Measurements from ENCODE around the gene ARHGAP25. TPM values are rescaled to one million over a fixed set of nuclear protein-coding genes. Genes with fewer than 3 reads are reported as not detected.

The ARHGAP25 gene
- total RNA-seq, 4 donors from 2014 or later = 3.1 to 11.4 (median 6.6) TPM

DNA sequence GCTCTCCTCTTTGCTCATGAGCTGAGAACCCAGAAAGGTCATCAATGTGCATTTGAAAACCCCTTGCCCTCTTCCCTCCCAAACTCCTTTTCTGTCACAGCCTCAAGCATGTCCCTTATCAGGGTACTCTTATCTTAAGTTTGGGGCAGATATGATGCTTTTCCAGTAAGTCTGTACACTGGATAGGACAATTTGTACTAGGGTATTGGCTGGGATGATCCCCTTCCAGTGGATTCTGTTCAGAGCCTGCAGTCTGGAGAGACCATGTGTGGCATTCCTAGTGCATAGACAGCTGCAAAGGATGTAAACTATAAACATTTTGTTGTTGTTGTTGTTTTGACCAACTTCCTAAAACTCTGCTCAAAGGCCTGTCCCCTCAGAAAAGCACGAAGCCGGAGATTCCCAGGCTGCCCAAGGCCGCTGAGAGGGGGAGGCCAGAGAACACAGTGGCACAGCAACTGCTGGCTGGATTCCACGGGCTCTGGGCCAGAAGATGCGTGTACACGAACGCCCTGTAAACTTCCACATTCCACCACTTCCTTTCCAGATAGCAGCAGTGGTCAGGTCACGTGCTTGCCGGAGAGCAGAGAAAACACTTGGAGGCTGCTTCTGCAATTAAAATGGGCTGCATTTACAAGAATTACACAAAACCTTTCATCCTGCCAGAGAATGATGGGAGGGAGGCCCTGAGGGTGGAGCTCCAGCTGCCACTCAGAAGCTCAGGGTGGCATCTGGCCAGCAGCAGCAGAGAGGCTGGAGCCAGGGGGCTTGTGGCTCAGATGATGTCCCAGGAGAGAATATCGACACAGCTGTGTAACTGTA lies 94.5 kb downstream of the ARHGAP25 start:
- intact Hi-C loops (cut with DNase I; ENCODE audit: low total_unique reads) = no loop called here
- H3K4me3 ChIP-seq = no peak overlapping the region
- TF ChIP-seq, protein P1, sequence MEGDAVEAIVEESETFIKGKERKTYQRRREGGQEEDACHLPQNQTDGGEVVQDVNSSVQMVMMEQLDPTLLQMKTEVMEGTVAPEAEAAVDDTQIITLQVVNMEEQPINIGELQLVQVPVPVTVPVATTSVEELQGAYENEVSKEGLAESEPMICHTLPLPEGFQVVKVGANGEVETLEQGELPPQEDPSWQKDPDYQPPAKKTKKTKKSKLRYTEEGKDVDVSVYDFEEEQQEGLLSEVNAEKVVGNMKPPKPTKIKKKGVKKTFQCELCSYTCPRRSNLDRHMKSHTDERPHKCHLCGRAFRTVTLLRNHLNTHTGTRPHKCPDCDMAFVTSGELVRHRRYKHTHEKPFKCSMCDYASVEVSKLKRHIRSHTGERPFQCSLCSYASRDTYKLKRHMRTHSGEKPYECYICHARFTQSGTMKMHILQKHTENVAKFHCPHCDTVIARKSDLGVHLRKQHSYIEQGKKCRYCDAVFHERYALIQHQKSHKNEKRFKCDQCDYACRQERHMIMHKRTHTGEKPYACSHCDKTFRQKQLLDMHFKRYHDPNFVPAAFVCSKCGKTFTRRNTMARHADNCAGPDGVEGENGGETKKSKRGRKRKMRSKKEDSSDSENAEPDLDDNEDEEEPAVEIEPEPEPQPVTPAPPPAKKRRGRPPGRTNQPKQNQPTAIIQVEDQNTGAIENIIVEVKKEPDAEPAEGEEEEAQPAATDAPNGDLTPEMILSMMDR (IDR thresholded peaks at IDR 0.05) = peak in 2 of 4 experiments; percentile 13 to 38
- TF ChIP-seq POLR2A (IDR thresholded peaks at IDR 0.05) = no peak
- no peaks in the 10 kb centered on the region for H3K27me3 ChIP-seq
- peaks cover 0 to 15% of the 10 kb centered on the region in 2 donors for H3K4me1 ChIP-seq
- no peaks in the 10 kb centered on the region for H3K36me3 ChIP-seq
- H3K9me3 ChIP-seq = no peaks in the 10 kb centered on the region
- DNase-seq = peak; percentile 93
- peak overlapping the region; percentile 88 to 91 for H3K27ac ChIP-seq

DNA sequence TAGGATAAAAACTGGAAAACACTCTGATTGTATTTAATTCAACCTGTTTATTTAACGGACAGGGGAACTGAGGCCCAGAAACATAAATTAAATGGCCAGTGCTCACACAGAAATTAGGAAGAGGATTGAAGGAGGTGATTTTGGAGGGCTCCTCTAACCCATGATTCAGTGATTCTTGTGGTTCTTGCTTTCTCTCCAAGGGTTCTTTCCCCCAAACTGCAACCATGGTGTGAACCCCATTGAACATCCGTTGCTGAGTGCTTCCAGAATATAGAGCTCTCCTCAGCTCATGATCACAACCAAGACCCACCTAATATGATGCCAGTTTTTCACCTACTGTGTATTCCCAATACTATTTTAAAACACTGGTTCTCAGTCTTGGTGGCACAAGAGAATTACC lies 95.1 kb downstream of the ARHGAP25 start:
- intact Hi-C loops (cut with DNase I; ENCODE audit: low total_unique reads) = no loop called here
- no peak overlapping the region for H3K4me3 ChIP-seq

DNA sequence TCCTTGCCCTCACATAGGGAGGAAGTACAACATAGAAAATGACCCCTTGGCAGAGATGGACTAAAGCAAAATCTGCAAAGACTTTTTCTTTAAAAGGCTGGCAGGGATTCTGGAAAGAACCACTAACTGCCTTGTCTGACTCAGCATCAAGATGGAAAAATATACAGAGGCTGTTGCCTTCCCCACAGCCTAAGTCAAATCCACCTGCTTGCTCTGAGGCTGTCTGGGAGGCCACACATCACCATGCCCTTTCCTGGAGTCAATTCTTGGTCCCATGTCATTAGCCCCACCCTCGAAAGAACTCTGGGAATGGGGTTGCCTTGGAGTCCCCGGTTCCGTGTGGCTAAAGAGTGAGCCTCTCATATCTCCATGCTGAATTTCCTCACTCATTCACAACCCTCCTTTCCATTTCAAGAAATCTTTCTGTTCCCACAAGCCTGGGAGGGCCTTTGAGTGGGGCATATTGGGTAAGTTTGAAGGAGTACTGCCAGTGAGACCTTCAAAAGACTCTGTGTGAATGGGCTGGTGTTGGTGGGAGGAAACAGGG lies 97.1 kb downstream of the ARHGAP25 start:
- no peaks in the 10 kb centered on the region for H3K36me3 ChIP-seq
- H3K4me1 ChIP-seq = peaks cover 0 to 15% of the 10 kb centered on the region in 2 donors
- TF ChIP-seq, protein P1 (IDR thresholded peaks at IDR 0.05) = no peak
- TF ChIP-seq POLR2A (IDR thresholded peaks at IDR 0.05) = no peak
- intact Hi-C loops (cut with DNase I; ENCODE audit: low total_unique reads) = no loop called here
- no peak overlapping the region for H3K4me3 ChIP-seq
- DNase-seq = no peak
- H3K9me3 ChIP-seq = no peaks in the 10 kb centered on the region
- H3K27ac ChIP-seq = peak overlapping the region; percentile 88 to 91
- H3K27me3 ChIP-seq = no peaks in the 10 kb centered on the region

More for the DNA sequence above, 95.1 kb downstream of the ARHGAP25 start:
- no peaks in the 10 kb centered on the region for H3K9me3 ChIP-seq
- TF ChIP-seq, protein P1 (IDR thresholded peaks at IDR 0.05) = no peak
- no peak for TF ChIP-seq POLR2A (IDR thresholded peaks at IDR 0.05)
- DNase-seq = no peak
- H3K27ac ChIP-seq = peak overlapping the region; percentile 88 to 91
- H3K27me3 ChIP-seq = no peaks in the 10 kb centered on the region
- H3K4me1 ChIP-seq = peaks cover 0 to 15% of the 10 kb centered on the region in 2 donors
- H3K36me3 ChIP-seq = no peaks in the 10 kb centered on the region

DNA sequence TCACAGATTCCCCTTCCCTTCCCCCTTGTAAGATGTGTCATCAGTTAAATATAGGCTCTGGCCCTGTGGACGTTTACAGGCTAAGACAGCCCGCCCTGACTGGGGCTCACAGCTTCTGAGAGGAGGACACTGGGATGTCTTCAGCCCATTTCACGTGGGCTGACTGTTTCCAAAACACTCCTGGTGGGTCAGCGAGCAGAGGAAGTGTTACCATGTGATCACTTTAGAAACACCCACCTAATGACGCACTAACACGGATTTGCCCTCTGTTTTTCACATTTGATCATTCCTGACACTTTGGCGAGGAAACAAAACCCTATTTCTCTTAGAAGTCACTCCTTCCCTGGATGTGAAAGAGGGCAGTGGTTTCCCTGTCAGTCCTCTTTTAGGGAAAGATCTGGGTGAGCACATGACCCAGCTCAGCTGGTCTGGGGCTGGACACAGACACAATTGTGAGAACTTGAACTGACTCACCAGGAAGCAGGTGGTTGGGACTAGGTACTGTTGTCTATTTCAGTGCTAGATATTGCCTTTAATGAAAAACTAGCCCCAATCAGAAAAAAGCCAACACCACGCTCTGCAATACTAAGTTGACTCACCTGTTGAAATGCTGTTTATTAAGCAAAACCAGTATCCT lies 97.7 kb downstream of the ARHGAP25 start:
- H3K4me3 ChIP-seq = no peak overlapping the region
- peaks cover 0 to 15% of the 10 kb centered on the region in 2 donors for H3K4me1 ChIP-seq
- no peaks in the 10 kb centered on the region for H3K9me3 ChIP-seq
- intact Hi-C loops (cut with DNase I; ENCODE audit: low total_unique reads) = no loop called here
- TF ChIP-seq, protein P1 (IDR thresholded peaks at IDR 0.05) = no peak
- no peak for TF ChIP-seq POLR2A (IDR thresholded peaks at IDR 0.05)
- peak; percentile 66 to 84 for DNase-seq
- no peaks in the 10 kb centered on the region for H3K27me3 ChIP-seq
- H3K36me3 ChIP-seq = no peaks in the 10 kb centered on the region
- H3K27ac ChIP-seq = peak overlapping the region; percentile 88 to 91

DNA sequence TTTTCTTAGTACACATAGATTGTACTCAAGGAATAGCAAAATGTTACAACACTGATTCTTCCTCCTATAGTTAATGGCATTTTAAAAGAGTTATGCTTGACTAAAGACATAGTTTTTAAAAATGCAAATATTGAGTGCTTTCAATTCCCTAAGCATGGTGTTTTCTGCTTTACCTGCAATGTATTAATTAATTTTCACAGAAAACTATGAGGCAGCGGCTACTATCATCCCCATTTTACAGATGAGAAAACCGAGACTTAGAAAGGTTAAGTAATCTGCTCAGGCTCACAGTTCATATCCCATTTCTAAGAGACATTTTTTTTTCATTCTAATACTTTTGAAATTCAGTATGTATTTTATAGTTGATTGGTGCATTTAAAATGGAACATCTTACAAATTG lies 98.6 kb downstream of the ARHGAP25 start:
- TF ChIP-seq, protein P1 (IDR thresholded peaks at IDR 0.05) = no peak
- no peak for TF ChIP-seq POLR2A (IDR thresholded peaks at IDR 0.05)

More for the DNA sequence above, 98.6 kb downstream of the ARHGAP25 start:
- Histone ChIP-seq H3K4me3 (no peak overlapping the region), H3K9me3 (no peaks in the 10 kb centered on the region), H3K27me3 (no peaks in the 10 kb centered on the region), H3K27ac (peak overlapping the region; percentile 88 to 91), H3K4me1 (peaks cover 0 to 15% of the 10 kb centered on the region in 2 donors), H3K36me3 (no peaks in the 10 kb centered on the region)
- intact Hi-C loops (cut with DNase I; ENCODE audit: low total_unique reads) = no loop called here
- no peak for DNase-seq
